Right lobe of liver (tissue), 6 donors: ENCODE results near the gene CILP2. TPM values are rescaled to one million over a fixed set of nuclear protein-coding genes. Genes with fewer than 3 reads are reported as not detected.

Experiments used
- ATAC-seq, 4 donors: fragments of 200-7000 bp; cut with Tn5 transposase; one replicate each; pipeline ENCODE4 v1.9.1; 2020; ENCODE audit warnings: mild to moderate bottlenecking in 4 of 4, moderate library complexity in 4 of 4
- DNase-seq, 3 donors: peaks; one replicate each; pipeline ENCODE4 v3.0.0-alpha.2; 2020
- H3K27ac ChIP-seq, 3 donors: fragments of 200-600 bp; one replicate each; pipeline ENCODE4 v1.8.0; 2022
- H3K27me3 ChIP-seq, 2 donors: fragments of 200-600 bp; one replicate each; pipeline ENCODE4 v1.8.0; 2022
- H3K36me3 ChIP-seq, 4 donors: fragments of 200-600 bp; sonication (generic) in 1 of 4; one replicate each; pipeline versions ENCODE4 v1.5.1 to v1.8.0; 2017 to 2022; ENCODE audit warnings: control low read depth in 1 of 4
- H3K4me1 ChIP-seq, 4 donors: fragments of 200-600 bp; sonication (generic) in 1 of 4; one replicate each; pipeline versions ENCODE4 v1.5.1 to v1.8.0; 2017 to 2022; ENCODE audit warnings: control low read depth in 1 of 4
- H3K4me3 ChIP-seq, 3 donors: fragments of 200-600 bp; one replicate each; pipeline ENCODE4 v1.8.0; 2022
- H3K9me3 ChIP-seq, 4 donors: fragments of 200-600 bp; sonication (generic) in 1 of 4; one replicate each; pipeline versions ENCODE4 v1.5.1 to v1.8.0; 2017 to 2022; ENCODE audit warnings: control low read depth in 1 of 4
- CTCF ChIP-seq, 4 donors: fragments of 200-600 bp in 3 of 4; fragments of 450-650 bp in 1 of 4; IDR thresholded peaks; one replicate each; pipeline versions ENCODE4 v1.5.1 to v1.8.0; 2016 to 2022; ENCODE audit warnings: antibody characterized with exemption in 4 of 4, mild to moderate bottlenecking in 2 of 4
- POLR2A ChIP-seq: fragments of 450-650 bp; IDR thresholded peaks from one replicate; pipeline ENCODE4 v1.6.1; 2017; ENCODE audit warnings: antibody characterized with exemption, mild to moderate bottlenecking
- WGBS: methylation state at CpG from one replicate; pipeline ENCODE4 v1.1.6; 2018; ENCODE audit warnings: low coverage, low lambda C conversion rate; ENCODE audit not compliant: insufficient coverage; ENCODE audit errors: missing lambda C conversion rate; 5-methylcytosine and 5-hydroxymethylcytosine counted together
- intact Hi-C, 2 donors: fragments of 100-400 bp; cut with DNase I; formaldehyde crosslinking; loops; one replicate each; pipeline versions ENCODE4 v1.11.2 to v1.14.1; 2022
- total RNA-seq, 6 experiments: library from RNA; depleted of rRNA in 2 of 6; stranded (reverse); fragments of >200 nt in 2 of 6; fragmentation: NEBNext Ultra II Directional in 3 of 6; extraction: Animal tissue kit (Norgen Biotek cat#: 25700) in 3 of 6; gene quantifications; one replicate each; pipeline versions ENCODE4 v1.1.0 to v1.2.4, GENCODE V29; 2016 to 2023
- donor health status: DM: no; HTN: yes; CAD: no.
- donor health status: DM: no; HTN: no; CAD: no.
- donor health status: DM: no; HTN: no; CAD: no.
- donor health status: DM: no; HTN: yes; CAD: no.
- donor health status: DM: no; HTN: yes; CAD: no.

CILP2 gene
- total RNA-seq, 6 experiments from 2014 or later, result 0.05 to 0.33 (median 0.19) TPM; not detected in 2

- Histone ChIP-seq H3K27ac (no peak overlapping the region), H3K27me3 (no peaks in the 10 kb centered on the region), H3K9me3 (no peaks in the 10 kb centered on the region), H3K36me3 (no peaks in the 10 kb centered on the region), H3K4me1 (no peaks in the 10 kb centered on the region), H3K4me3 (no peak overlapping the region)
- TF ChIP-seq POLR2A (no peak), CTCF (IDR thresholded peaks at IDR 0.05) (no peak)
- intact Hi-C loops, result no loop called here
- 83% methylated on average over 2 of the region's 10 CpGs for WGBS
- DNase-seq, result no peak
- no peak for ATAC-seq
Measured at GRCh38 chr19:19550972-19551852, 13.1 kb downstream of the CILP2 start.

DNA sequence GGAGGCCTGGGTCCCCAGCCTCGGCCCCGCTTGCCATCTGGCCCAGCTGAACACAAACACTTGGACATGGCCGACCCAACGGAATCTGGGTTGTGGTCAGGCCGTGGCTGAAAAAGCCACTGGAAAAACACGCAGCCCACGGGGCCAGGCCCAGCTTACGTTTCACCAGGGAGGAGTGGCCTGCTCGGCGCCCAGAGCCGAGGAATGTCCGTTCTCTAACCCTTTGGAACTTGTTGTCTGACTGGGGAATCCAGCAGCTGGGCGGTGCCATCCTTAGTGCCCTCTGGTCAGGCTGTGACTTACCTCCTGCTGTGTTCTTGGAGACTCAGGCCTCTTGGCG lies 13.8 kb downstream of the CILP2 start:
- Histone ChIP-seq H3K27me3 (no peaks in the 10 kb centered on the region), H3K27ac (no peak overlapping the region), H3K4me3 (no peak overlapping the region), H3K4me1 (no peaks in the 10 kb centered on the region), H3K9me3 (no peaks in the 10 kb centered on the region), H3K36me3 (no peaks in the 10 kb centered on the region)
- ATAC-seq (no peak), DNase-seq (no peak)
- no CpG with 5 or more reads among the region's 14 CpGs for WGBS
- no peak for TF ChIP-seq CTCF (IDR thresholded peaks at IDR 0.05)
- no peak for TF ChIP-seq POLR2A
- intact Hi-C loops, result no loop called here

- DNase-seq, result no peak
- intact Hi-C loops, result no loop called here
- Histone ChIP-seq H3K27me3 (no peaks in the 10 kb centered on the region), H3K27ac (no peak overlapping the region), H3K4me1 (no peaks in the 10 kb centered on the region), H3K9me3 (no peaks in the 10 kb centered on the region), H3K36me3 (no peaks in the 10 kb centered on the region), H3K4me3 (no peak overlapping the region)
- WGBS, result no CpG with 5 or more reads among the region's 6 CpGs
- peak; percentile 21 to 39 (median 26) for TF ChIP-seq CTCF (IDR thresholded peaks at IDR 0.05)
- no peak for TF ChIP-seq POLR2A
- peak in 2 of 4 donors; percentile 31 to 48 for ATAC-seq
Measured at GRCh38 chr19:19552798-19553197, 14.7 kb downstream of the CILP2 start.

DNA sequence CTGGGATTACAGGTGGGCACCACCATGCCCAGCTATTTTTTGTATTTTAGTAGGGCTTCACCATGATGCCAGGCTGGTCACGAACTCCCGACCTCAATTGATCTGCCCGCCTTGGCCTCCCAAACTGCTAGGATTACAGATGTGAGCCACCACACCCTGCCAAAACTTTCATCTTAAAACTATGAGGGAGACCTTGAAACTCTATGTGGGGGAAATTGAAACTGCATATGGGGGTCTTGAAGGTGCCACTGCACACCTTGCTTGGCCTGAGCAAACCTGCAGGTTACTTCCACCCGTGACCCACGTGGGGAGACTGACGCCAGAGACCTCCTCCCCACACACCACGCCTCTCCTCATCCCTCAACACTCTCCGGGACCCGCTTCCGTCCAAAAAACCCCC lies 15.6 kb downstream of the CILP2 start:
- no peak for TF ChIP-seq CTCF (IDR thresholded peaks at IDR 0.05)
- no peak for TF ChIP-seq POLR2A
- 68% methylated on average over 3 of the region's 10 CpGs for WGBS
- H3K36me3 ChIP-seq, result no peaks in the 10 kb centered on the region
- H3K9me3 ChIP-seq, result no peaks in the 10 kb centered on the region
- no peaks in the 10 kb centered on the region for H3K4me1 ChIP-seq
- no peak overlapping the region for H3K27ac ChIP-seq
- DNase-seq (no peak), ATAC-seq (no peak)
- H3K27me3 ChIP-seq, result no peaks in the 10 kb centered on the region
- intact Hi-C loops, result no loop called here
- H3K4me3 ChIP-seq, result no peak overlapping the region
